SK-N-MC (cell line): Measurements from ENCODE around the gene SLC22A16.

Experiments
- EZH2 ChIP-seq: fragments of 200-600 bp; sonication (generic); IDR thresholded peaks from one replicate; pipeline ENCODE4 v1.6.1; 2017; ENCODE audit warnings: antibody characterized with exemption
- POLR2AphosphoS5 ChIP-seq: IDR thresholded peaks from 2 replicates; pipeline ENCODE4 v1.6.1; 2012; ENCODE audit warnings: mild to moderate bottlenecking, low read depth, low read length, borderline replicate concordance

DNA sequence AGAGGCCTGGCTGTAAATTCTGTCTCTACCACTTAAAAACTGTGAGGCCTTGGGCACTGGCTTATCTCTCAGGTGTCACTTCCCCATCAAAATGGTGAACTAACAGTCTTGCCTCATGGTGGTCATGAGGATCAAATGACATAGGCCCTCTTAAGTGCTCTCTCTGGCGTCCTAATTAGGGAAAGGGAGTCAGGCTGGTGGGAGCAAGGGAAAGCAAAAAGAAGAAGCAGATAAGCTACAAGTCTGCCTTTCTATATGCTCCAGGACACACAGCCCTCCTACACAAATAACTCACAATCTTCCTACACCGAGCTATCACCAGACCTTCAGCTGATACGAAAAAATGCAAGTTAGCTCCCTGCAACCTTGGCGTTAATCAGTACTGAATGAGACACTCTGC lies 19.5 kb upstream of the SLC22A16 start:
- TF ChIP-seq POLR2AphosphoS5 (no peak), EZH2 (no peak)
